Cardiac muscle cell (in vitro differentiated cells and primary cell): Measurements from ENCODE around the gene ITSN2. TPM values are rescaled to one million over a fixed set of nuclear protein-coding genes. Genes with fewer than 3 reads are reported as not detected.

Experiments
- DNase-seq, 2 donors: peaks; one replicate each; pipeline versions ENCODE4 v3.0.0 to v3.0.0-alpha.2; 2010 to 2017; ENCODE audit warnings: low read depth in 1 of 2, low spot score in 1 of 2
- H3K27ac ChIP-seq: fragments of 200-600 bp; sonication (generic); 2 replicates; pipeline ENCODE4 v1.5.1; 2016
- H3K27me3 ChIP-seq: fragments of 200-600 bp; sonication (generic); 2 replicates; pipeline ENCODE4 v1.6.0; 2016; ENCODE audit warnings: control low read depth
- H3K36me3 ChIP-seq: fragments of 200-600 bp; sonication (generic); 2 replicates; pipeline ENCODE4 v1.5.1; 2016; ENCODE audit warnings: control low read depth
- H3K4me1 ChIP-seq: fragments of 200-600 bp; sonication (generic); 2 replicates; pipeline ENCODE4 v1.8.1; 2017; ENCODE audit warnings: low read depth, mild to moderate bottlenecking, mixed run types
- H3K4me3 ChIP-seq: fragments of 200-600 bp; sonication (generic); 2 replicates; pipeline ENCODE4 v1.5.1; 2016; ENCODE audit warnings: mild to moderate bottlenecking
- H3K9me3 ChIP-seq: fragments of 200-600 bp; sonication (generic); 2 replicates; pipeline ENCODE4 v1.5.1; 2017; ENCODE audit warnings: low read depth, mild to moderate bottlenecking, control low read depth
- polyA plus RNA-seq: library from polyadenylated mRNA; unstranded; fragments of >200 nt; fragmentation: Nextera tagmentation; extraction: Ambion mirVana; gene quantifications from 2 replicates; pipeline ENCODE4 v1.2.1, GENCODE V29; 2016
- total RNA-seq: library from RNA; depleted of rRNA; stranded (reverse); fragments of >200 nt; gene quantifications from 2 replicates; pipeline ENCODE4 v1.2.3, GENCODE V29; 2016
- TF ChIP-seq, protein P1 (sequence below): IDR thresholded peaks from 2 replicates; pipeline ENCODE4 v1.5.1; 2012; ENCODE audit warnings: low read depth, mild to moderate bottlenecking, low read length

Gene ITSN2
- total and polyA plus RNA-seq, 2 experiments from 2014 or later = 22.3 to 22.8 TPM

DNA sequence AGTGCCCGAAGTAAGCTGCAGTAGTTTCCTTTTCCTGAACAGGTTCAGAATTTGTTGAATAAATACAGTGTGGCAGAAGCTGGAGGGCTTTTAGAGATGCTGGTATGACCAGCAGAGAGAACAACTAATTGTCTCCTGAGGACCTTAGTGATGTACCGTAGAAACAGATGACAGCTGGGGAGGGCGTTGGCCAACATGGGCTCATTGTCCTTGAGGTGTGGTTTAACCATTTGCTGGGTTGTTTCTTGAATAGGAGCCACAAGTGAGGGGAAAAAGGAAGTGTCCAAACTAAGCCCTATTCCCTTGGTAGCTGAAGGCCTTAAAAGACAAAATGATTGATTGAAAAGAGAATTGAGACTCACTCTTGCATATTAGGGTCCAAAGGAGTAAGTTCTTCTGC, 197.2 kb downstream of the ITSN2 start:
- TF ChIP-seq, protein P1, sequence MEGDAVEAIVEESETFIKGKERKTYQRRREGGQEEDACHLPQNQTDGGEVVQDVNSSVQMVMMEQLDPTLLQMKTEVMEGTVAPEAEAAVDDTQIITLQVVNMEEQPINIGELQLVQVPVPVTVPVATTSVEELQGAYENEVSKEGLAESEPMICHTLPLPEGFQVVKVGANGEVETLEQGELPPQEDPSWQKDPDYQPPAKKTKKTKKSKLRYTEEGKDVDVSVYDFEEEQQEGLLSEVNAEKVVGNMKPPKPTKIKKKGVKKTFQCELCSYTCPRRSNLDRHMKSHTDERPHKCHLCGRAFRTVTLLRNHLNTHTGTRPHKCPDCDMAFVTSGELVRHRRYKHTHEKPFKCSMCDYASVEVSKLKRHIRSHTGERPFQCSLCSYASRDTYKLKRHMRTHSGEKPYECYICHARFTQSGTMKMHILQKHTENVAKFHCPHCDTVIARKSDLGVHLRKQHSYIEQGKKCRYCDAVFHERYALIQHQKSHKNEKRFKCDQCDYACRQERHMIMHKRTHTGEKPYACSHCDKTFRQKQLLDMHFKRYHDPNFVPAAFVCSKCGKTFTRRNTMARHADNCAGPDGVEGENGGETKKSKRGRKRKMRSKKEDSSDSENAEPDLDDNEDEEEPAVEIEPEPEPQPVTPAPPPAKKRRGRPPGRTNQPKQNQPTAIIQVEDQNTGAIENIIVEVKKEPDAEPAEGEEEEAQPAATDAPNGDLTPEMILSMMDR = no peak
- no peaks in the 10 kb centered on the region for H3K4me1 ChIP-seq
- no peak overlapping the region for H3K4me3 ChIP-seq
- H3K27ac ChIP-seq = no peak overlapping the region
- no peak for DNase-seq
- no peaks in the 10 kb centered on the region for H3K27me3 ChIP-seq
- H3K36me3 ChIP-seq = peaks cover 3% of the 10 kb centered on the region
- H3K9me3 ChIP-seq = no peaks in the 10 kb centered on the region

DNA sequence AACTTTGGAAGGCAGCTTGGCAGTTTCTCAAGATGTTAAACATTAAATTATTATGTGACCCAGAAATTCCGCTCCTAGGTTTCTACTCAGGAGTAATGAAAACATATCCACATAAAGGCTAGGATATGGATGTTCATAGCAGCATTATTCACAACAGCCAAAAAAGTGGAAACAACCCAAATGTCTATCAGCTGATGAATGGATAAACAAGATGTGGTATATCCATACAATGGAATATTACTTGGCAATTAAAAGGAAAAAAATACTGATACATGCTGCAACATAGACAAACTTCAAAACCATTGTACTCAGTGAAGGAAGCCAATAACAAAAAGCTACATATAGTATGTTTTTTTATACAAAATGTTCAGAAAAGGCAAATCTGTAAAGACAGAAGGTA, 197.8 kb downstream of the ITSN2 start:
- Histone ChIP-seq H3K36me3 (peaks cover 3% of the 10 kb centered on the region), H3K27me3 (no peaks in the 10 kb centered on the region), H3K9me3 (no peaks in the 10 kb centered on the region), H3K27ac (no peak overlapping the region), H3K4me3 (no peak overlapping the region), H3K4me1 (no peaks in the 10 kb centered on the region)
- TF ChIP-seq, protein P1 = no peak
- no peak for DNase-seq

DNA sequence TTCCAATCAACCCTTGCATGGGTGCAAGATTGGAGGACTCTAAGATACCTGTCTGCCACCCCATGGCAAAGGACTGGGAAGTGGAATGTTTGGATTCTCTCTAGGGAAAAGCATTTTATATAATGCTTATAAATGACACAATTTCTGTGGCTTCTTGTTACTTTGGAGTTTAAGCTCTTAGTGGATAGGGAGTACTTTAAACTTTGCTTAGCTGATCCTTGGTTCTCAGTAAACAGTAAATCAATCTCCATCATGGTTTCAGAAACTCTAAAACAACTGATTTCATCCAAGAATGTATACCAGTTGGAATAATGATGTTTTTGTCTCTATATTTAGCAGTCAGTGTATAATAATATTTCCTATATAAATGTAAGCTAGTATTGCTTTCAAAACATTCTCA, 199.6 kb downstream of the ITSN2 start:
- no peaks in the 10 kb centered on the region for H3K9me3 ChIP-seq
- no peaks in the 10 kb centered on the region for H3K27me3 ChIP-seq
- no peak overlapping the region for H3K4me3 ChIP-seq
- H3K27ac ChIP-seq = no peak overlapping the region
- TF ChIP-seq, protein P1 = no peak
- H3K36me3 ChIP-seq = peaks cover 3% of the 10 kb centered on the region
- DNase-seq = no peak
- H3K4me1 ChIP-seq = no peaks in the 10 kb centered on the region

DNA sequence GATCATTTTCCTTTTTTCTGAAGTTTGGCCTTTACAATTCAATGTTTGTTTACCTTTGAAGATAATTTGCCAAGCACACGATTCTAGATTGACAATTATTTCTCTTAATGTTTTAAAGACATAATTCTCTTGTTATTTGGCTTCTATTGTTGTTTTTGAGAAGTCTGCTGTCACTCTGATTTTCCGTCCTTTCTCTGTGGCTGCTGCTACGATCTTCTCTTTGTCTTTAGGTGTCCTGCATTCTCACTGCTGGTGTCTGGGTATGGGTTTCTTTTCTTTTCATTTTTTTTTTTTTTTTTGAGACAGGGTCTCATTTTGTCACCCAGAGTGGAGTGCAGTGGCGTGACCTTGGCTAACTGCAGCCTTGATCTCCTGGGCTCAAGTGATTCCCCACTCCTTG, 200.6 kb downstream of the ITSN2 start:
- Histone ChIP-seq H3K36me3 (peaks cover 3% of the 10 kb centered on the region), H3K27ac (no peak overlapping the region), H3K4me3 (no peak overlapping the region), H3K27me3 (no peaks in the 10 kb centered on the region), H3K4me1 (no peaks in the 10 kb centered on the region), H3K9me3 (no peaks in the 10 kb centered on the region)
- DNase-seq = no peak
- TF ChIP-seq, protein P1 = no peak

DNA sequence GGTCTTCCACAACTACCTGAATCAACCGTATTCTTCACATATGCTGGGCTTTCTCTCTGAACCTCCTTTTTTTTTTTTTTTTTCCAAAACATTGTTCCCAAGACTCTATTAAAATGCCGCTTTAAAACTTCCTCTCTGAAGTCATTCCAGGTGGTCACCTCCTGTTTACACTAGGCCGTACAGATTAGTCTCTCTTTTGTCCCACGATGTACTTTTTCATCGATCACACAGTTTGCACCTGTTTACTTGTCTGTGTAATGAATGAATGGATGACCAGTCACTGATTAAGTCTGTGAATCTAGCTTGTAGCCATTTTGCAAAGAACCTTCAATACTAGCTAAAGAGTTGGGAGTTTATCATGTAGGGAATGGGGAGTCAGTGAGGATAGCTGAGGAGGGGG, 202.2 kb downstream of the ITSN2 start:
- Histone ChIP-seq H3K9me3 (no peaks in the 10 kb centered on the region), H3K4me3 (no peak overlapping the region), H3K36me3 (peaks cover 3% of the 10 kb centered on the region), H3K4me1 (no peaks in the 10 kb centered on the region), H3K27me3 (no peaks in the 10 kb centered on the region), H3K27ac (no peak overlapping the region)
- TF ChIP-seq, protein P1 = no peak
- no peak for DNase-seq

DNA sequence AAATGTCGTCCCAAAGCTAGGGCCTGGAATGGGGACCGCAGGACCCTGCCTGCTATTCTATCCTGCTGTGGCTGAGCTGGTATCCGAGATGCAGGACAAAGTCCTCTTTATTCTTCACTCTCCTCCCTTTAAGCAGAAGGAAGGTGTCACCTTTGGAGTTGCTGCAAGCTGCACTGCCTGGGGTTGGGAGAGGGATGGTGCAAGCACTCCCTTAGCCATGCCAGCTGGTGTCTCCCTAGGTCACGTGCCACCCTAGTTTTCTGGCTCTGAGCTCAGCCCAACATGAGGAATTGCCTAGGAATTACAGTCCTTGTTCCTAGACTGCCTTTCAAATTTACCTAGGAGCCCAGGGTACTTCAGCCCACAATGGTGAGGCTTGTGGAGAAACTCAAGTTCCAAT, 206.9 kb downstream of the ITSN2 start:
- Histone ChIP-seq H3K4me1 (no peaks in the 10 kb centered on the region), H3K27me3 (no peaks in the 10 kb centered on the region), H3K27ac (no peak overlapping the region), H3K9me3 (no peaks in the 10 kb centered on the region), H3K36me3 (peaks cover 4% of the 10 kb centered on the region), H3K4me3 (no peak overlapping the region)
- no peak for DNase-seq
- TF ChIP-seq, protein P1 = no peak
